ENCODE measurements around the gene ITPR1.

Gene ITPR1

GRCh38 chr3:4690277-4690676 lies 197.1 kb downstream of the ITPR1 start:
- DNase-seq (ENCODE audit: low spot score) = no peak
- TF ChIP-seq, protein P1, sequence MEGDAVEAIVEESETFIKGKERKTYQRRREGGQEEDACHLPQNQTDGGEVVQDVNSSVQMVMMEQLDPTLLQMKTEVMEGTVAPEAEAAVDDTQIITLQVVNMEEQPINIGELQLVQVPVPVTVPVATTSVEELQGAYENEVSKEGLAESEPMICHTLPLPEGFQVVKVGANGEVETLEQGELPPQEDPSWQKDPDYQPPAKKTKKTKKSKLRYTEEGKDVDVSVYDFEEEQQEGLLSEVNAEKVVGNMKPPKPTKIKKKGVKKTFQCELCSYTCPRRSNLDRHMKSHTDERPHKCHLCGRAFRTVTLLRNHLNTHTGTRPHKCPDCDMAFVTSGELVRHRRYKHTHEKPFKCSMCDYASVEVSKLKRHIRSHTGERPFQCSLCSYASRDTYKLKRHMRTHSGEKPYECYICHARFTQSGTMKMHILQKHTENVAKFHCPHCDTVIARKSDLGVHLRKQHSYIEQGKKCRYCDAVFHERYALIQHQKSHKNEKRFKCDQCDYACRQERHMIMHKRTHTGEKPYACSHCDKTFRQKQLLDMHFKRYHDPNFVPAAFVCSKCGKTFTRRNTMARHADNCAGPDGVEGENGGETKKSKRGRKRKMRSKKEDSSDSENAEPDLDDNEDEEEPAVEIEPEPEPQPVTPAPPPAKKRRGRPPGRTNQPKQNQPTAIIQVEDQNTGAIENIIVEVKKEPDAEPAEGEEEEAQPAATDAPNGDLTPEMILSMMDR (IDR thresholded peaks at IDR 0.05) = no peak

GRCh38 chr3:4693620-4694019 lies 200.5 kb downstream of the ITPR1 start:
- Histone ChIP-seq H3K4me3 (no peak overlapping the region), H3K27ac (no peak overlapping the region)
- TF ChIP-seq, protein P1 (IDR thresholded peaks at IDR 0.05) = no peak
- DNase-seq (ENCODE audit: low spot score) = no peak

More at GRCh38 chr3:4690277-4690676, 197.1 kb downstream of the ITPR1 start:
- no peak overlapping the region for H3K27ac ChIP-seq
- H3K4me3 ChIP-seq = no peak overlapping the region

DNA sequence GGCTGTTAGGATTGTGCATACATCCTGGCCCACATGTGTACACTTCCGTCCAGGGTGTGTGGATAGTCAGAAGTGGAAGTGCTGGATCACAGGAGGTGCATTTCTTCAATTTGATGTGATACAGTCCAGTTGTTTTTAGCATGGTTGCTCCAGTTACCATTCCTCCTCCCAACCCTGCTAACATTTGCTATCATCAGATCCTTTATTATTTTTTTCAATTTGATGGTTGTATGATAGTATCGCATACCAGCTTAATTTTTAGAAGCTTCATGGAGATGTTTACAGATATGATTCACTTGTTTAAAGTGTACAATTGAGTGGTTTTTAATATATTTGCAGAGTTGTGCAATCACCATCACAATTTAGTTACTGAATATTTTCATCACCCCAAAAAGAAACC lies 202.7 kb downstream of the ITPR1 start:
- TF ChIP-seq, protein P1 (IDR thresholded peaks at IDR 0.05) = no peak
- DNase-seq (ENCODE audit: low spot score) = no peak
- Histone ChIP-seq H3K4me3 (no peak overlapping the region), H3K27ac (no peak overlapping the region)

GRCh38 chr3:4696266-4696665 lies 203.1 kb downstream of the ITPR1 start:
- TF ChIP-seq, protein P1 (IDR thresholded peaks at IDR 0.05) = no peak
- H3K27ac ChIP-seq = no peak overlapping the region
- no peak for DNase-seq (ENCODE audit: low spot score)
- H3K4me3 ChIP-seq = no peak overlapping the region

- no peak for DNase-seq (ENCODE audit: low spot score)
- Histone ChIP-seq H3K27ac (no peak overlapping the region), H3K4me3 (no peak overlapping the region)
- TF ChIP-seq, protein P1 (IDR thresholded peaks at IDR 0.05) = no peak
These were observed 205.1 kb downstream of the ITPR1 start for GRCh38 chr3:4698125-4698821.

GRCh38 chr3:4703054-4703480 lies 209.9 kb downstream of the ITPR1 start:
- TF ChIP-seq, protein P1 (IDR thresholded peaks at IDR 0.05) = no peak
- no peak for DNase-seq (ENCODE audit: low spot score)
- Histone ChIP-seq H3K27ac (no peak overlapping the region), H3K4me3 (no peak overlapping the region)

DNA sequence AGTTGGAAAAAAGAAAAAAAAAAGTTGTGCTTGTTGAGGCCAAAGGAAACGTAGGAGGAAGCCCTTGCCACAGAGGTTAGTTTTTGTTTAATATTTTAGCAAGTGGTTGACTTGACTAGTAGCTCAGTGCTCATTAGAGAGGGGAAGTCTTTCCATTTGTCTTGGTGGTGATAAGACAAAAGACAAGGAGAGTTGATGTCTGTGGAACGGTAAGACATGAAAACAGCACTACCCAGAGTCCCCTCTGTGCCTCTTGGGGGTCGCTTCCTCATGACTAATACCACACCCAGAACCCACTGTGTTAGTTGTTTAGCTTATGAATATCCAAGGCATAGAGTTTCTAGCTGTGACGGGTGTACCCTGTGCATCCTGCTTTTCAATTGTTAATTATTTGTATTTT lies 211.4 kb downstream of the ITPR1 start:
- Histone ChIP-seq H3K27ac (no peak overlapping the region), H3K4me3 (no peak overlapping the region)
- no peak for DNase-seq (ENCODE audit: low spot score)
- TF ChIP-seq, protein P1 (IDR thresholded peaks at IDR 0.05) = no peak
